Measurements from ENCODE around the gene CTF1.

Gene CTF1

GRCh38 chr16:30912794-30913412, 16.5 kb downstream of the CTF1 start:
- TF ChIP-seq CTCF (IDR thresholded peaks at IDR 0.05; ENCODE audit: insufficient read depth, low read depth, low read length, missing control alignments) = no peak

GRCh38 chr16:30914830-30915229, 18.4 kb downstream of the CTF1 start:
- DNase-seq (ENCODE audit: low read depth) = no peak
- TF ChIP-seq CTCF (IDR thresholded peaks at IDR 0.05; ENCODE audit: insufficient read depth, low read depth, low read length, missing control alignments) = no peak
- no peak overlapping the region for H3K4me3 ChIP-seq (ENCODE audit: low read depth, low read length)

More at GRCh38 chr16:30912794-30913412, 16.5 kb downstream of the CTF1 start:
- no peak for DNase-seq (ENCODE audit: low read depth)
- no peak overlapping the region for H3K4me3 ChIP-seq (ENCODE audit: low read depth, low read length)

- no peak overlapping the region for H3K4me3 ChIP-seq (ENCODE audit: low read depth, low read length)
- DNase-seq (ENCODE audit: low read depth) = no peak
- TF ChIP-seq CTCF (IDR thresholded peaks at IDR 0.05; ENCODE audit: insufficient read depth, low read depth, low read length, missing control alignments) = no peak
Observed at GRCh38 chr16:30918614-30919013, 22.2 kb downstream of the CTF1 start.

GRCh38 chr16:30920891-30921290, 24.5 kb downstream of the CTF1 start:
- no peak for DNase-seq (ENCODE audit: low read depth)
- no peak overlapping the region for H3K4me3 ChIP-seq (ENCODE audit: low read depth, low read length)
- TF ChIP-seq CTCF (IDR thresholded peaks at IDR 0.05; ENCODE audit: insufficient read depth, low read depth, low read length, missing control alignments) = no peak

- peak overlapping the region; percentile 86 for H3K4me3 ChIP-seq (ENCODE audit: low read depth, low read length)
- no peak for TF ChIP-seq CTCF (IDR thresholded peaks at IDR 0.05; ENCODE audit: insufficient read depth, low read depth, low read length, missing control alignments)
Observed at GRCh38 chr16:30921459-30921747, 25.0 kb downstream of the CTF1 start.

GRCh38 chr16:30921748-30922419, 25.5 kb downstream of the CTF1 start:
- peak overlapping the region; percentile 86 for H3K4me3 ChIP-seq (ENCODE audit: low read depth, low read length)
- DNase-seq (ENCODE audit: low read depth) = peak; percentile 90
- TF ChIP-seq CTCF (IDR thresholded peaks at IDR 0.05; ENCODE audit: insufficient read depth, low read depth, low read length, missing control alignments) = peak; percentile 90

More at GRCh38 chr16:30921459-30921747, 25.0 kb downstream of the CTF1 start:
- no peak for DNase-seq (ENCODE audit: low read depth)
